DND-41 (cell line): Measurements from ENCODE around the gene DDX46.

Experiments
- ATAC-seq: fragments of 200-7000 bp; cut with Tn5 transposase; 3 replicates; pipeline ENCODE4 v1.9.1; 2021; ENCODE audit warnings: low read depth; ENCODE audit not compliant: insufficient read depth
- DNase-seq: peaks from one replicate; pipeline ENCODE4 v3.0.0-alpha.2; 2020
- H2AFZ ChIP-seq: 2 replicates; pipeline ENCODE4 v1.6.0; 2012; ENCODE audit warnings: low read depth, low read length
- H3K27ac ChIP-seq: 2 replicates; pipeline ENCODE4 v1.5.1; 2012; ENCODE audit warnings: low read length, inconsistent platforms
- H3K27me3 ChIP-seq: fragments of 200-600 bp; sonication (generic); 2 replicates; pipeline ENCODE4 v1.6.0; 2012; ENCODE audit warnings: low read length, mild to moderate bottlenecking, inconsistent platforms; ENCODE audit not compliant: insufficient read depth, poor library complexity
- H3K36me3 ChIP-seq: 2 replicates; pipeline ENCODE4 v1.5.1; 2012; ENCODE audit warnings: low read length, inconsistent platforms; ENCODE audit not compliant: insufficient read depth
- H3K4me1 ChIP-seq: 2 replicates; pipeline ENCODE4 v1.5.1; 2012; ENCODE audit warnings: mild to moderate bottlenecking, low read length; ENCODE audit not compliant: insufficient read depth
- H3K4me2 ChIP-seq: 2 replicates; pipeline ENCODE4 v1.6.0; 2012; ENCODE audit warnings: mild to moderate bottlenecking, moderate library complexity, low read length, inconsistent platforms; ENCODE audit not compliant: insufficient read depth
- H3K4me3 ChIP-seq, 2 experiments: fragments of 200-600 bp in 1 of 2; shearing (Covaris generic) in 1 of 2; 2 replicates each; pipeline ENCODE4 v1.5.1; 2012 to 2016; ENCODE audit warnings: inconsistent platforms in 2 of 2, low read length in 2 of 2, mild to moderate bottlenecking in 2 of 2, low read depth in 1 of 2, moderate library complexity in 1 of 2
- H3K79me2 ChIP-seq: 2 replicates; pipeline ENCODE4 v1.6.0; 2012; ENCODE audit warnings: low read length, inconsistent platforms; ENCODE audit not compliant: insufficient read depth
- H3K9ac ChIP-seq: 2 replicates; pipeline ENCODE4 v1.6.0; 2012; ENCODE audit warnings: low read depth, mild to moderate bottlenecking, inconsistent platforms, low read length, moderate library complexity
- H3K9me3 ChIP-seq: 2 replicates; pipeline ENCODE4 v1.5.1; 2012; ENCODE audit warnings: low read length, moderate library complexity, mild to moderate bottlenecking, inconsistent platforms; ENCODE audit not compliant: insufficient read depth, severe bottlenecking
- H4K20me1 ChIP-seq: 2 replicates; pipeline ENCODE4 v1.6.0; 2012; ENCODE audit warnings: low read length; ENCODE audit not compliant: insufficient read depth
- CTCF ChIP-seq: IDR thresholded peaks from 2 replicates; pipeline ENCODE4 v1.5.1; 2012; ENCODE audit warnings: borderline replicate concordance, low read length, moderate library complexity, mild to moderate bottlenecking; ENCODE audit not compliant: poor library complexity, severe bottlenecking; ENCODE audit errors: extremely low read depth
- EZH2 ChIP-seq: IDR thresholded peaks from 3 replicates; pipeline ENCODE4 v1.6.1; 2012; ENCODE audit warnings: borderline replicate concordance, low read depth, mild to moderate bottlenecking, moderate library complexity, low read length, inconsistent platforms; ENCODE audit not compliant: severe bottlenecking

DDX46 gene

GRCh38 chr5:134736173-134736812, 22.3 kb upstream of the DDX46 start:
- TF ChIP-seq CTCF: no peak
- no peak for TF ChIP-seq EZH2
- no peak for ATAC-seq
- no peak for DNase-seq
- no peak overlapping the region for H3K27ac ChIP-seq
- peaks cover 9% of the 10 kb centered on the region for H3K36me3 ChIP-seq
- no peak overlapping the region for H3K4me3 ChIP-seq
- H3K4me1 ChIP-seq: peaks cover 38% of the 10 kb centered on the region
- H3K27me3 ChIP-seq: no peaks in the 10 kb centered on the region
- no peaks in the 10 kb centered on the region for H3K9me3 ChIP-seq
- no peak overlapping the region for H3K4me2 ChIP-seq
- peaks cover 30% of the 10 kb centered on the region for H3K79me2 ChIP-seq
- 0 out of 2 replicates have a peak, but pooled peaks cover 6% of the 10 kb centered on the region for H4K20me1 ChIP-seq
- H3K9ac ChIP-seq: no peak overlapping the region
- H2AFZ ChIP-seq: peak overlapping the region; percentile 59

GRCh38 chr5:134738133-134738962, 20.2 kb upstream of the DDX46 start, which contains the start of gene CAMLG:
TSS of gene CAMLG (plus strand) at chr5:134738548. CDS start at chr5:134738621, 73 bp downstream.
- H3K9ac ChIP-seq: peak within 1 kb of the TSS; percentile 75
- peaks cover 24% of the 10 kb centered on the region for H3K36me3 ChIP-seq
- H3K4me2 ChIP-seq: peak within 1 kb of the TSS; percentile 78
- peaks cover 11% of the 10 kb centered on the region; the same call in 1 of the 2 replicates for H4K20me1 ChIP-seq
- peak within 1 kb of the TSS; percentile 75 for H3K27ac ChIP-seq
- H3K79me2 ChIP-seq: peaks cover 46% of the 10 kb centered on the region
- H2AFZ ChIP-seq: peak within 1 kb of the TSS; percentile 87
- peak within 1 kb of the TSS; percentile 56 to 77 for H3K4me3 ChIP-seq
- peaks cover 45% of the 10 kb centered on the region for H3K4me1 ChIP-seq
- no peaks in the 10 kb centered on the region for H3K9me3 ChIP-seq
- DNase-seq (peak; percentile 97), ATAC-seq (peak; percentile 96)
- TF ChIP-seq EZH2 (no peak), CTCF (peak; percentile 81)
- no peaks in the 10 kb centered on the region for H3K27me3 ChIP-seq

- peaks cover 45% of the 10 kb centered on the region for H3K4me1 ChIP-seq
- peaks cover 52% of the 10 kb centered on the region for H3K79me2 ChIP-seq
Measured at GRCh38 chr5:134738963-134739661, 19.5 kb upstream of the DDX46 start.

More at GRCh38 chr5:134738963-134739661, 19.5 kb upstream of the DDX46 start:
- peak overlapping the region; percentile 87 for H2AFZ ChIP-seq
- no peaks in the 10 kb centered on the region for H3K27me3 ChIP-seq
- H3K9me3 ChIP-seq: no peaks in the 10 kb centered on the region
- peaks cover 31% of the 10 kb centered on the region for H3K36me3 ChIP-seq
- H3K4me2 ChIP-seq: peak overlapping the region; percentile 78
- peak overlapping the region; percentile 75 for H3K27ac ChIP-seq
- ATAC-seq: peak; percentile 23; the same call in 1 of the 3 replicates
- DNase-seq: peak; percentile 29
- peak overlapping the region; percentile 56 to 77 for H3K4me3 ChIP-seq
- peaks cover 11% of the 10 kb centered on the region; the same call in 1 of the 2 replicates for H4K20me1 ChIP-seq
- TF ChIP-seq CTCF: peak; percentile 30
- no peak for TF ChIP-seq EZH2
- peak overlapping the region; percentile 75 for H3K9ac ChIP-seq
